Measurements from ENCODE around the gene TTC23. TPM values are rescaled to one million over a fixed set of nuclear protein-coding genes. Genes with fewer than 3 reads are reported as not detected.
A peak's percentile ranks its signal among the peaks of the same experiment; 100 is the strongest.

Gene TTC23
- total RNA-seq, 1 experiment from 2014 or later, result 14.1 TPM

GRCh38 chr15:99177679-99178078 lies 71.7 kb downstream of the TTC23 start:
- in situ Hi-C loops (cut with HindIII; ENCODE audit: low pct_unique_long_range_greater_than_20kb, low sequenced_read_pairs), result no loop called here

GRCh38 chr15:99176757-99177156 lies 72.6 kb downstream of the TTC23 start:
- in situ Hi-C loops (cut with HindIII; ENCODE audit: low pct_unique_long_range_greater_than_20kb, low sequenced_read_pairs), result no loop called here
- DNase-seq (ENCODE audit: low read depth, low spot score), result no peak

More at GRCh38 chr15:99177679-99178078, 71.7 kb downstream of the TTC23 start:
- DNase-seq (ENCODE audit: low read depth, low spot score), result no peak

- in situ Hi-C loops (cut with HindIII; ENCODE audit: low pct_unique_long_range_greater_than_20kb, low sequenced_read_pairs), result no loop called here
- no peak for DNase-seq (ENCODE audit: low read depth, low spot score)
Measured at GRCh38 chr15:99174567-99175395, 74.6 kb downstream of the TTC23 start.

GRCh38 chr15:99172989-99173388 lies 76.4 kb downstream of the TTC23 start:
- in situ Hi-C loops (cut with HindIII; ENCODE audit: low pct_unique_long_range_greater_than_20kb, low sequenced_read_pairs), result no loop called here

GRCh38 chr15:99172171-99172570 lies 77.2 kb downstream of the TTC23 start:
- DNase-seq (ENCODE audit: low read depth, low spot score), result no peak
- in situ Hi-C loops (cut with HindIII; ENCODE audit: low pct_unique_long_range_greater_than_20kb, low sequenced_read_pairs), result no loop called here

More at GRCh38 chr15:99172989-99173388, 76.4 kb downstream of the TTC23 start:
- no peak for DNase-seq (ENCODE audit: low read depth, low spot score)

- peak; percentile 41 for DNase-seq (ENCODE audit: low read depth, low spot score)
- in situ Hi-C loops (cut with HindIII; ENCODE audit: low pct_unique_long_range_greater_than_20kb, low sequenced_read_pairs), result no loop called here
Measured at GRCh38 chr15:99170476-99171065, 78.8 kb downstream of the TTC23 start.

- DNase-seq (ENCODE audit: low read depth, low spot score), result peak; percentile 82
- in situ Hi-C loops (cut with HindIII; ENCODE audit: low pct_unique_long_range_greater_than_20kb, low sequenced_read_pairs), result no loop called here
Measured at GRCh38 chr15:99169769-99170311, 79.5 kb downstream of the TTC23 start.

GRCh38 chr15:99168601-99169580 lies 80.5 kb downstream of the TTC23 start:
- no peak for DNase-seq (ENCODE audit: low read depth, low spot score)
- in situ Hi-C loops (cut with HindIII; ENCODE audit: low pct_unique_long_range_greater_than_20kb, low sequenced_read_pairs), result no loop called here

GRCh38 chr15:99167640-99168039 lies 81.7 kb downstream of the TTC23 start:
- in situ Hi-C loops (cut with HindIII; ENCODE audit: low pct_unique_long_range_greater_than_20kb, low sequenced_read_pairs), result no loop called here
- peak; percentile 72 for DNase-seq (ENCODE audit: low read depth, low spot score)

- in situ Hi-C loops (cut with HindIII; ENCODE audit: low pct_unique_long_range_greater_than_20kb, low sequenced_read_pairs), result no loop called here
Measured at GRCh38 chr15:99167201-99167600, 82.2 kb downstream of the TTC23 start.

GRCh38 chr15:99165956-99166689 lies 83.3 kb downstream of the TTC23 start:
- no peak for DNase-seq (ENCODE audit: low read depth, low spot score)
- in situ Hi-C loops (cut with HindIII; ENCODE audit: low pct_unique_long_range_greater_than_20kb, low sequenced_read_pairs), result no loop called here

More at GRCh38 chr15:99167201-99167600, 82.2 kb downstream of the TTC23 start:
- DNase-seq (ENCODE audit: low read depth, low spot score), result no peak

- DNase-seq (ENCODE audit: low read depth, low spot score), result no peak
Measured at GRCh38 chr15:99165020-99165790, 84.2 kb downstream of the TTC23 start.

GRCh38 chr15:99164119-99164518 lies 85.3 kb downstream of the TTC23 start:
- DNase-seq (ENCODE audit: low read depth, low spot score), result no peak
- in situ Hi-C loops (cut with HindIII; ENCODE audit: low pct_unique_long_range_greater_than_20kb, low sequenced_read_pairs), result no loop called here

More at GRCh38 chr15:99165020-99165790, 84.2 kb downstream of the TTC23 start:
- in situ Hi-C loops (cut with HindIII; ENCODE audit: low pct_unique_long_range_greater_than_20kb, low sequenced_read_pairs), result no loop called here

GRCh38 chr15:99163271-99164062 lies 85.9 kb downstream of the TTC23 start:
- in situ Hi-C loops (cut with HindIII; ENCODE audit: low pct_unique_long_range_greater_than_20kb, low sequenced_read_pairs), result no loop called here
- peak; percentile 31 for DNase-seq (ENCODE audit: low read depth, low spot score)

- no peak for DNase-seq (ENCODE audit: low read depth, low spot score)
- in situ Hi-C loops (cut with HindIII; ENCODE audit: low pct_unique_long_range_greater_than_20kb, low sequenced_read_pairs), result no loop called here
Measured at GRCh38 chr15:99158626-99159412, 90.6 kb downstream of the TTC23 start.
